H1 (cell line): Measurements from ENCODE around the gene PDE8B. TPM values are rescaled to one million over a fixed set of nuclear protein-coding genes. Genes with fewer than 3 reads are reported as not detected.

ENCODE experiments used
- ATF2 ChIP-seq: IDR thresholded peaks from 2 replicates; pipeline ENCODE4 v1.6.1; 2012; ENCODE audit warnings: low read length, inconsistent platforms
- JUN ChIP-seq: IDR thresholded peaks from 2 replicates; pipeline ENCODE4 v1.6.1; 2011; ENCODE audit warnings: low read depth, mild to moderate bottlenecking, improper control_type of control experiment, low read length
- JUND ChIP-seq: IDR thresholded peaks from 2 replicates; pipeline ENCODE4 v1.6.1; 2011; ENCODE audit warnings: mild to moderate bottlenecking, improper control_type of control experiment, low read length
- POLR2AphosphoS5 ChIP-seq: IDR thresholded peaks from 2 replicates; pipeline ENCODE4 v1.6.1; 2011; ENCODE audit warnings: low read depth, low read length
- SAP30 ChIP-seq: fragments of 300-600 bp; sonication (generic); IDR thresholded peaks from 2 replicates; pipeline ENCODE4 v1.7.1; 2012; ENCODE audit warnings: low read length, moderate library complexity, mild to moderate bottlenecking, inconsistent platforms; ENCODE audit not compliant: insufficient read depth, insufficient replicate concordance
- TAF7 ChIP-seq: optimal IDR thresholded peaks from 2 replicates; pipeline ENCODE3; 2011; ENCODE audit warnings: low read depth, mild to moderate bottlenecking, inconsistent platforms, low read length, moderate library complexity, borderline replicate concordance
- TCF12 ChIP-seq: IDR thresholded peaks from 2 replicates; pipeline ENCODE4 v1.6.1; 2011; ENCODE audit warnings: low read depth, mild to moderate bottlenecking, low read length
- TEAD4 ChIP-seq: IDR thresholded peaks from 2 replicates; pipeline ENCODE4 v1.6.1; 2012; ENCODE audit warnings: low read depth, low read length, inconsistent platforms, mixed read lengths
- polyA plus RNA-seq, 7 experiments: library from polyadenylated mRNA; depleted of rRNA in 3 of 7; stranded (reverse) in 5 of 7; unstranded in 2 of 7; fragments of >200 nt in 5 of 7; fragments of 200-250 nt in 2 of 7; gene quantifications; 1 replicate in 5 of 7; 2 replicates in 1 of 7; 4 replicates in 1 of 7; pipeline versions ENCODE4 v1.2.1 to v1.2.3, GENCODE V29; 2011 to 2013; ENCODE audit warnings: missing spikeins in 2 of 7, mixed read lengths in 2 of 7
- total RNA-seq: library from RNA; stranded (reverse); fragmentation: NEBNext Ultra II Directional; extraction: Animal tissue kit (Norgen Biotek cat#: 25700); gene quantifications from 2 replicates; pipeline ENCODE4 v1.2.1, GENCODE V29; 2021

PDE8B gene
- total and polyA plus RNA-seq, 2 of the 8 experiments (the other 6 are each of a cell fraction or from before 2014, with no cell fraction given) = 0.32 to 1.1 TPM

- no peak for TF ChIP-seq ATF2
- no peak for TF ChIP-seq TCF12
- no peak for TF ChIP-seq JUND
- TF ChIP-seq TAF7 = no peak
- TF ChIP-seq SAP30 = no peak
- TF ChIP-seq JUN = no peak
- TF ChIP-seq TEAD4 = no peak
- TF ChIP-seq POLR2AphosphoS5 = no peak
Measured at GRCh38 chr5:77376609-77377300, 166.3 kb downstream of the PDE8B start (continued).
